ENCODE measurements around the gene TEX11.

DNA sequence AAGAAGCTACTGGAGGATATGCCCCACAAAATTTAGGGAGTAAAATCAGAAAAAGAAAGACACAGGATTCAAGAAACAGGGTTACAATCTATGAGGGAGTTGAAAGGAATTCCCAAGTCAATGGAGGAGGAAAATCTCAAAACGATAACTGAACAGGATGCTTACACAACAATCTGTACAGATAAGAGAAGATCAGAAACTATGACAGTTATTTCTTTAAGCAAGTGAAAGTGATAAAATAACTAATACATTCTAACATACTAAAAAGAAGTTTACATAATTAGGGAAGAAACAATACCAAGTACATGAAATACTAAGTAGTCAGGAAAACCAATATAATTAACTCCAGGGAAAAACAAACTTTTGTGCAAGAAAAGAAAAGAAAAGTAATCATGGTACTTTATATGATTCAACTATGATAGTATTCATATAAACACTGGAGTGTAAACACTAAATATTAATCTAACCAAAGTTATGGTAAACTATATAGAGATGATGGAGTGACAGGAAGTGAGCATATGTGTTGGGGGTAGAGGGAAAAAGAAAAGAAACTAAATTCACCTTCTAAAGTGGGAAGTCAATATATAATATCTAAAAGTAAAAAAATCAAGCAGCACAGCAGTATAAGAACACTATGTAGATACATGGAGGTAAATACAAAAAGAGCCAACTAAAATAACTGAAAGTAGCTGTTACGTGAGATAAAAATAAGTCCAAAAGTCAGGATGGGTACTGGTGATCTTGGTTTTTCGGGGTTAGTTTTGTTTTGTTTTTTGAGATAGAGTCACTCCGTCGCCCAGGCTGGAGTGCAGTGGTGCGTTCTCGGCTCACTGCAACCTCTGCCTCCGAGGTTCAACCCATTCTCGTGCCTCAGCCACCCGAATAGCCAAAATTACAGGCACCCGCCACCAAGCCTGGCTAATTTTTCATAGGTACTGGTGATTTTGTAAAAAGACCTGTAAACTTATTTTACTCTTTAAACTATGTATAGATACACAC, 99.3 kb downstream of the TEX11 start:
- TF ChIP-seq, protein P1, sequence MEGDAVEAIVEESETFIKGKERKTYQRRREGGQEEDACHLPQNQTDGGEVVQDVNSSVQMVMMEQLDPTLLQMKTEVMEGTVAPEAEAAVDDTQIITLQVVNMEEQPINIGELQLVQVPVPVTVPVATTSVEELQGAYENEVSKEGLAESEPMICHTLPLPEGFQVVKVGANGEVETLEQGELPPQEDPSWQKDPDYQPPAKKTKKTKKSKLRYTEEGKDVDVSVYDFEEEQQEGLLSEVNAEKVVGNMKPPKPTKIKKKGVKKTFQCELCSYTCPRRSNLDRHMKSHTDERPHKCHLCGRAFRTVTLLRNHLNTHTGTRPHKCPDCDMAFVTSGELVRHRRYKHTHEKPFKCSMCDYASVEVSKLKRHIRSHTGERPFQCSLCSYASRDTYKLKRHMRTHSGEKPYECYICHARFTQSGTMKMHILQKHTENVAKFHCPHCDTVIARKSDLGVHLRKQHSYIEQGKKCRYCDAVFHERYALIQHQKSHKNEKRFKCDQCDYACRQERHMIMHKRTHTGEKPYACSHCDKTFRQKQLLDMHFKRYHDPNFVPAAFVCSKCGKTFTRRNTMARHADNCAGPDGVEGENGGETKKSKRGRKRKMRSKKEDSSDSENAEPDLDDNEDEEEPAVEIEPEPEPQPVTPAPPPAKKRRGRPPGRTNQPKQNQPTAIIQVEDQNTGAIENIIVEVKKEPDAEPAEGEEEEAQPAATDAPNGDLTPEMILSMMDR (IDR thresholded peaks at IDR 0.05; ENCODE audit: low read length): no peak
- TF ChIP-seq EZH2phosphoT487 (IDR thresholded peaks at IDR 0.05; ENCODE audit: low read length) (no peak), EZH2 (optimal IDR thresholded peaks at IDR 0.05; ENCODE audit: low read depth, low read length) (no peak)

Measured in MM.1S (cell line).